HepG2 (cell line): ENCODE measurements around the gene UTP25. TPM values are rescaled to one million over a fixed set of nuclear protein-coding genes. Genes with fewer than 3 reads are reported as not detected.
A peak's percentile ranks its signal among the peaks of the same experiment; 100 is the strongest.

ENCODE experiments used
- BRCA1 ChIP-seq: sonication (generic); formaldehyde crosslinking; IDR thresholded peaks from 2 replicates; pipeline ENCODE4 v1.4.0; 2020; ENCODE audit warnings: missing genetic modification reagents
- CBX1 ChIP-seq: IDR thresholded peaks from one replicate; pipeline ENCODE4 v1.6.1; 2016; ENCODE audit warnings: antibody characterized with exemption, low read depth
- EP300 ChIP-seq, 3 experiments: sonication (generic) in 1 of 3; formaldehyde crosslinking in 1 of 3; IDR thresholded peaks; 2 replicates each; pipeline versions ENCODE4 v1.5.1 to v1.6.1; 2011 to 2020; ENCODE audit warnings: low read depth in 2 of 3, low read length in 2 of 3, borderline replicate concordance in 1 of 3, improper control_type of control experiment in 1 of 3, mild to moderate bottlenecking in 1 of 3, missing genetic modification reagents in 1 of 3, moderate library complexity in 1 of 3
- NFE2 ChIP-seq: sonication (generic); formaldehyde crosslinking; IDR thresholded peaks from 2 replicates; pipeline ENCODE4 v1.4.0; 2020; ENCODE audit warnings: missing genetic modification reagents
- NFIC ChIP-seq: IDR thresholded peaks from 2 replicates; pipeline ENCODE4 v1.6.1; 2012; ENCODE audit warnings: mild to moderate bottlenecking, low read length, inconsistent platforms
- RFX5 ChIP-seq: IDR thresholded peaks from 2 replicates; pipeline ENCODE4 v1.6.1; 2011; ENCODE audit warnings: low read depth, low read length, improper control_type of control experiment
- RFXAP ChIP-seq: sonication (generic); formaldehyde crosslinking; IDR thresholded peaks from 2 replicates; pipeline ENCODE4 v1.4.0; 2020; ENCODE audit warnings: missing genetic modification reagents, borderline replicate concordance
- SMAD1 ChIP-seq: sonication (generic); formaldehyde crosslinking; IDR thresholded peaks from 2 replicates; pipeline ENCODE4 v1.4.0; 2020; ENCODE audit warnings: missing genetic modification reagents, low read depth, mild to moderate bottlenecking, borderline replicate concordance
- SOX6 ChIP-seq, 2 experiments: fragments of 450-650 bp in 1 of 2; sonication (generic) in 1 of 2; formaldehyde crosslinking in 1 of 2; IDR thresholded peaks; 2 replicates each; pipeline versions ENCODE4 v1.4.0 to v1.6.1; 2017 to 2020; ENCODE audit warnings: antibody characterized with exemption in 1 of 2, mild to moderate bottlenecking in 1 of 2, missing genetic modification reagents in 1 of 2
- SRY ChIP-seq: sonication (generic); formaldehyde crosslinking; IDR thresholded peaks from 2 replicates; pipeline ENCODE4 v1.8.0; 2022; ENCODE audit warnings: mild to moderate bottlenecking, missing genetic modification reagents
- THAP11 ChIP-seq: IDR thresholded peaks from 2 replicates; pipeline ENCODE4 v1.6.1; 2016; ENCODE audit warnings: missing biosample characterization, missing genetic modification reagents
- TOE1 ChIP-seq: sonication (generic); formaldehyde crosslinking; IDR thresholded peaks from 2 replicates; pipeline ENCODE4 v1.4.0; 2020; ENCODE audit warnings: mild to moderate bottlenecking, missing genetic modification reagents
- ZMYM4 ChIP-seq: sonication (generic); formaldehyde crosslinking; IDR thresholded peaks from 2 replicates; pipeline ENCODE4 v1.8.1; 2023; ENCODE audit warnings: mild to moderate bottlenecking, missing genetic modification reagents
- ZNF264 ChIP-seq: sonication (generic); formaldehyde crosslinking; IDR thresholded peaks from 2 replicates; pipeline ENCODE4 v1.4.0; 2020; ENCODE audit warnings: missing genetic modification reagents
- ZNF274 ChIP-seq: sonication (generic); formaldehyde crosslinking; IDR thresholded peaks from 2 replicates; pipeline ENCODE4 v1.5.1; 2020; ENCODE audit warnings: mild to moderate bottlenecking, missing genetic modification reagents
- ZNF335 ChIP-seq: sonication (generic); formaldehyde crosslinking; IDR thresholded peaks from 2 replicates; pipeline ENCODE4 v1.4.0; 2020; ENCODE audit warnings: missing genetic modification reagents
- polyA plus RNA-seq, 8 experiments: library from polyadenylated mRNA; depleted of rRNA in 3 of 8; stranded (reverse) in 7 of 8; unstranded in 1 of 8; fragments of >200 nt; fragmentation: Illumina TruSeq in 4 of 8; extraction: Trizol in 4 of 8; gene quantifications; 2 replicates each; pipeline versions ENCODE4 v1.2.1 to v1.2.3, GENCODE V29; 2011 to 2016; ENCODE audit warnings: low read depth in 4 of 8, missing spikeins in 1 of 8, mixed read lengths in 1 of 8; ENCODE audit not compliant: insufficient read depth in 1 of 8
- total RNA-seq, 5 experiments: library from RNA; depleted of rRNA; stranded (reverse); fragments of >200 nt; fragmentation: Illumina TruSeq; extraction: Trizol; gene quantifications; 2 replicates each; pipeline ENCODE4 v1.2.3, GENCODE V29; 2016; ENCODE audit warnings: low read depth in 1 of 5
- TF ChIP-seq, protein P1 (sequence below): sonication (generic); formaldehyde crosslinking; IDR thresholded peaks from 2 replicates; pipeline ENCODE4 v1.4.0; 2020; ENCODE audit warnings: missing genetic modification reagents
- TF ChIP-seq, protein P2 (sequence below): sonication (generic); formaldehyde crosslinking; conservative IDR thresholded peaks from 2 replicates; pipeline ENCODE4 v1.8.0; 2022; ENCODE audit warnings: missing genetic modification reagents
- TF ChIP-seq, protein P3 (sequence below): sonication (generic); formaldehyde crosslinking; IDR thresholded peaks from 2 replicates; pipeline ENCODE4 v1.4.0; 2020; ENCODE audit warnings: missing genetic modification reagents, borderline replicate concordance
- TF ChIP-seq, protein P4 (sequence below): sonication (generic); formaldehyde crosslinking; conservative IDR thresholded peaks from 2 replicates; pipeline ENCODE4 v1.4.0; 2020; ENCODE audit warnings: mild to moderate bottlenecking, missing genetic modification reagents, moderate library complexity

UTP25 gene
- total and polyA plus RNA-seq, 2 of the 13 experiments (the other 11 are each of a cell fraction or from before 2014, with no cell fraction given) = 4.8 to 5.7 TPM

DNA sequence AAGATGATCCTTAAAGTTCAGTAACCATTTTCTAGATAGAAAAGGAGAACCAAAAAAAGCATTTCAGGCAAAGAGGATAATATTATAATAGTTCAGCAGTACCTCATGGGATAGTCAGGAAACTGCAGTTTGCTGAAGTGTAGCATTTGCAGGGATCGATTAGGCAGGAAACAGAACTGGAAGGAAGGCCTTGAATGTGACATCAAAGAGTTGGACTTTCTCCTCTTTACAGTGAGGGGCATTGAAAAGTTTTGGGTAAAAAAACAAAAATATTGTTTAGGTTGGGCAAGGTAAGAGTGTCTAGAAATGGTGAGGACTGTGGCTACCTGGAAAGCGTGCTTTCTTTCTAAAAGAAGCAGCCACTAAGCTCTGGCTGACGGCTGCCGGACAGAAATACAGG, 13.9 kb upstream of the UTP25 start (continued):
- TF ChIP-seq, protein P1, sequence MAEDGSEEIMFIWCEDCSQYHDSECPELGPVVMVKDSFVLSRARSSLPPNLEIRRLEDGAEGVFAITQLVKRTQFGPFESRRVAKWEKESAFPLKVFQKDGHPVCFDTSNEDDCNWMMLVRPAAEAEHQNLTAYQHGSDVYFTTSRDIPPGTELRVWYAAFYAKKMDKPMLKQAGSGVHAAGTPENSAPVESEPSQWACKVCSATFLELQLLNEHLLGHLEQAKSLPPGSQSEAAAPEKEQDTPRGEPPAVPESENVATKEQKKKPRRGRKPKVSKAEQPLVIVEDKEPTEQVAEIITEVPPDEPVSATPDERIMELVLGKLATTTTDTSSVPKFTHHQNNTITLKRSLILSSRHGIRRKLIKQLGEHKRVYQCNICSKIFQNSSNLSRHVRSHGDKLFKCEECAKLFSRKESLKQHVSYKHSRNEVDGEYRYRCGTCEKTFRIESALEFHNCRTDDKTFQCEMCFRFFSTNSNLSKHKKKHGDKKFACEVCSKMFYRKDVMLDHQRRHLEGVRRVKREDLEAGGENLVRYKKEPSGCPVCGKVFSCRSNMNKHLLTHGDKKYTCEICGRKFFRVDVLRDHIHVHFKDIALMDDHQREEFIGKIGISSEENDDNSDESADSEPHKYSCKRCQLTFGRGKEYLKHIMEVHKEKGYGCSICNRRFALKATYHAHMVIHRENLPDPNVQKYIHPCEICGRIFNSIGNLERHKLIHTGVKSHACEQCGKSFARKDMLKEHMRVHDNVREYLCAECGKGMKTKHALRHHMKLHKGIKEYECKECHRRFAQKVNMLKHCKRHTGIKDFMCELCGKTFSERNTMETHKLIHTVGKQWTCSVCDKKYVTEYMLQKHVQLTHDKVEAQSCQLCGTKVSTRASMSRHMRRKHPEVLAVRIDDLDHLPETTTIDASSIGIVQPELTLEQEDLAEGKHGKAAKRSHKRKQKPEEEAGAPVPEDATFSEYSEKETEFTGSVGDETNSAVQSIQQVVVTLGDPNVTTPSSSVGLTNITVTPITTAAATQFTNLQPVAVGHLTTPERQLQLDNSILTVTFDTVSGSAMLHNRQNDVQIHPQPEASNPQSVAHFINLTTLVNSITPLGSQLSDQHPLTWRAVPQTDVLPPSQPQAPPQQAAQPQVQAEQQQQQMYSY (CRISPR knock-in tag) = no peak
- TF ChIP-seq BRCA1 (CRISPR knock-in tag) (no peak), SMAD1 (no peak), CBX1 (no peak), ZNF264 (CRISPR knock-in tag) (no peak), RFX5 (no peak), THAP11 (CRISPR knock-in tag) (no peak), SOX6 (IDR thresholded peaks at IDR 0.05) (no peak), SOX6 (CRISPR knock-in tag; IDR thresholded peaks at IDR 0.05) (peak; percentile 52), TOE1 (CRISPR knock-in tag) (no peak), NFE2 (CRISPR knock-in tag) (no peak), ZMYM4 (CRISPR knock-in tag) (no peak), EP300 (IDR thresholded peaks at IDR 0.05; ENCODE audit: low read depth in 2 of 2, low read length in 2 of 2) (peak in 1 of 2 experiments; percentile 34; a peak in 1 of 4 replicates), EP300 (CRISPR knock-in tag; IDR thresholded peaks at IDR 0.05; ENCODE audit: borderline replicate concordance) (no peak), NFIC (no peak), ZNF335 (no peak), SRY (CRISPR knock-in tag) (no peak), RFXAP (CRISPR knock-in tag) (no peak), ZNF274 (CRISPR knock-in tag) (no peak)
- TF ChIP-seq, protein P2, sequence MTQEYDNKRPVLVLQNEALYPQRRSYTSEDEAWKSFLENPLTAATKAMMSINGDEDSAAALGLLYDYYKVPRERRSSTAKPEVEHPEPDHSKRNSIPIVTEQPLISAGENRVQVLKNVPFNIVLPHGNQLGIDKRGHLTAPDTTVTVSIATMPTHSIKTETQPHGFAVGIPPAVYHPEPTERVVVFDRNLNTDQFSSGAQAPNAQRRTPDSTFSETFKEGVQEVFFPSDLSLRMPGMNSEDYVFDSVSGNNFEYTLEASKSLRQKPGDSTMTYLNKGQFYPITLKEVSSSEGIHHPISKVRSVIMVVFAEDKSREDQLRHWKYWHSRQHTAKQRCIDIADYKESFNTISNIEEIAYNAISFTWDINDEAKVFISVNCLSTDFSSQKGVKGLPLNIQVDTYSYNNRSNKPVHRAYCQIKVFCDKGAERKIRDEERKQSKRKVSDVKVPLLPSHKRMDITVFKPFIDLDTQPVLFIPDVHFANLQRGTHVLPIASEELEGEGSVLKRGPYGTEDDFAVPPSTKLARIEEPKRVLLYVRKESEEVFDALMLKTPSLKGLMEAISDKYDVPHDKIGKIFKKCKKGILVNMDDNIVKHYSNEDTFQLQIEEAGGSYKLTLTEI (CRISPR knock-in tag) = no peak
- TF ChIP-seq, protein P3, sequence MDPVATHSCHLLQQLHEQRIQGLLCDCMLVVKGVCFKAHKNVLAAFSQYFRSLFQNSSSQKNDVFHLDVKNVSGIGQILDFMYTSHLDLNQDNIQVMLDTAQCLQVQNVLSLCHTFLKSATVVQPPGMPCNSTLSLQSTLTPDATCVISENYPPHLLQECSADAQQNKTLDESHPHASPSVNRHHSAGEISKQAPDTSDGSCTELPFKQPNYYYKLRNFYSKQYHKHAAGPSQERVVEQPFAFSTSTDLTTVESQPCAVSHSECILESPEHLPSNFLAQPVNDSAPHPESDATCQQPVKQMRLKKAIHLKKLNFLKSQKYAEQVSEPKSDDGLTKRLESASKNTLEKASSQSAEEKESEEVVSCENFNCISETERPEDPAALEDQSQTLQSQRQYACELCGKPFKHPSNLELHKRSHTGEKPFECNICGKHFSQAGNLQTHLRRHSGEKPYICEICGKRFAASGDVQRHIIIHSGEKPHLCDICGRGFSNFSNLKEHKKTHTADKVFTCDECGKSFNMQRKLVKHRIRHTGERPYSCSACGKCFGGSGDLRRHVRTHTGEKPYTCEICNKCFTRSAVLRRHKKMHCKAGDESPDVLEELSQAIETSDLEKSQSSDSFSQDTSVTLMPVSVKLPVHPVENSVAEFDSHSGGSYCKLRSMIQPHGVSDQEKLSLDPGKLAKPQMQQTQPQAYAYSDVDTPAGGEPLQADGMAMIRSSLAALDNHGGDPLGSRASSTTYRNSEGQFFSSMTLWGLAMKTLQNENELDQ (CRISPR knock-in tag) = no peak
- TF ChIP-seq, protein P4, sequence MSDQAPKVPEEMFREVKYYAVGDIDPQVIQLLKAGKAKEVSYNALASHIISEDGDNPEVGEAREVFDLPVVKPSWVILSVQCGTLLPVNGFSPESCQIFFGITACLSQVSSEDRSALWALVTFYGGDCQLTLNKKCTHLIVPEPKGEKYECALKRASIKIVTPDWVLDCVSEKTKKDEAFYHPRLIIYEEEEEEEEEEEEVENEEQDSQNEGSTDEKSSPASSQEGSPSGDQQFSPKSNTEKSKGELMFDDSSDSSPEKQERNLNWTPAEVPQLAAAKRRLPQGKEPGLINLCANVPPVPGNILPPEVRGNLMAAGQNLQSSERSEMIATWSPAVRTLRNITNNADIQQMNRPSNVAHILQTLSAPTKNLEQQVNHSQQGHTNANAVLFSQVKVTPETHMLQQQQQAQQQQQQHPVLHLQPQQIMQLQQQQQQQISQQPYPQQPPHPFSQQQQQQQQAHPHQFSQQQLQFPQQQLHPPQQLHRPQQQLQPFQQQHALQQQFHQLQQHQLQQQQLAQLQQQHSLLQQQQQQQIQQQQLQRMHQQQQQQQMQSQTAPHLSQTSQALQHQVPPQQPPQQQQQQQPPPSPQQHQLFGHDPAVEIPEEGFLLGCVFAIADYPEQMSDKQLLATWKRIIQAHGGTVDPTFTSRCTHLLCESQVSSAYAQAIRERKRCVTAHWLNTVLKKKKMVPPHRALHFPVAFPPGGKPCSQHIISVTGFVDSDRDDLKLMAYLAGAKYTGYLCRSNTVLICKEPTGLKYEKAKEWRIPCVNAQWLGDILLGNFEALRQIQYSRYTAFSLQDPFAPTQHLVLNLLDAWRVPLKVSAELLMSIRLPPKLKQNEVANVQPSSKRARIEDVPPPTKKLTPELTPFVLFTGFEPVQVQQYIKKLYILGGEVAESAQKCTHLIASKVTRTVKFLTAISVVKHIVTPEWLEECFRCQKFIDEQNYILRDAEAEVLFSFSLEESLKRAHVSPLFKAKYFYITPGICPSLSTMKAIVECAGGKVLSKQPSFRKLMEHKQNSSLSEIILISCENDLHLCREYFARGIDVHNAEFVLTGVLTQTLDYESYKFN (CRISPR knock-in tag) = peak; percentile 88
